Amniotic stem cell (primary cell): ENCODE measurements around the gene PGK2.

ENCODE experiments used
- DNase-seq: peaks from one replicate; lab custom pipeline; 2025; lab: John Stamatoyannopoulos, UW

PGK2 gene

DNA sequence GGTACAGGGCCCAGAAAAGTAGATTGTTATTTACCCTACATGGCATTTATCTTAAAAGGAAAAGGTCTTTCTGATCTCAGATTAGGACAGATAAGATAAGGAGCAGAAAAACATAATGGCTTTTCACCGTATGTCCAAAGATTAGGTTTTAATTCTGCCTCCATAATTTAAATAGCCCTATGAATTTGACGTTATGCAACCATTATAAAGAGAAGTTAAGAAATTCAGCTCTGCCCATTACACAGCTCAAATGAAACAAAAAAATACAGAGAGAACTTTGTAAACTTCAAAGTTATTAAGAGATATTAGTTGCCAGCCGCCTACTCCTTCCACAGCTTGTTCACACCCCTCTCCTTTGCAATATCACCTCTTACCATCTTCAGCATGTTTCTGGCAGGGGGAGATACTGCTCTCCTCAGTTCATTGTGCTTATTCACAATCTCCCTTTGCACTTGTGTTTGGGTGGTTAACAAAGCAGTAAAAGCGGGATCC is 51.0 kb downstream of the PGK2 start:
- DNase-seq = no peak
